Measurements from ENCODE around the gene ZFYVE27. TPM values are rescaled to one million over a fixed set of nuclear protein-coding genes. Genes with fewer than 3 reads are reported as not detected.
A peak's percentile ranks its signal among the peaks of the same experiment; 100 is the strongest.

Gene ZFYVE27
- total RNA-seq, 1 experiment from 2014 or later = 41.6 TPM

DNA sequence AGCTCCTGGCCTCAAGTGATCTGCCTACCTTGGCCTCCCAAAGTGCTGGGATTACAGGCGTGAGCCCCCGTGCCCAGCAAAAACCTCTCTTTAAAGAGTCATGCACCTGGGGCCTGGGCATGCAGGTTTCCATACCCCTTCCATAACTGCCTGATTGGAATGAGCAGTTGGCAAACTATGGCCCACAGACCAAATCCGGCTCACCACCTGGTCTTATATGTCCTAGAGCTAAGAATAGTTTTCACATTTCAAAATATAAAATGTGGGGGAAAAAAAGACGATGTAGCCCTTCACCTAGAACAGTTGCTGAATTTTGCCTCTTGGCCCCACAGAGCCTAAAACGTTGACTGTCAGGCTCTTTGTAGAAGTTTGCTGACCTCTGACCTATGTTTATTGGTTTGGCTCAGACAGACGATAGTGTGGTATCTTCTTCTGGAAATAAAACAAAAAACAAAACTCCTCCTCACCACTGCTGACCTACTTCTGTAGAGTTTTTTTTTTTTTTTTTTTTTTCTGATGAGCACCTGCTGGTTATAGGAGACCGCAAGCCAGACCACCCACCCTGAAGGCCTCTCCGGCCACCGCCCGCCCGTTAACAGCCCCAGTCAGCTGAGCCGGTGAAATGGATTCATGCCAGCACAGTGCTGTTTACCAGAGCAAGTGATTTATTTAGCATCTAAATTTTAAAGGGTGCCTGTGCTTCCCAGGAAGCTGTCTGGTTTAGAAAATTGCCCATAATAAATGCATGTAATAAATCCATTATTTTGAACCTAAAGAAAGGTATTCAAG lies 68.4 kb downstream of the ZFYVE27 start:
- ChIA-PET POLR2A (no interaction called here), CTCF (interaction anchor here (0.6 kb wide), 1 partner anchor 185 kb away, joined by 5 read pairs; no protein-coding TSS in a partner anchor)
- no peaks in the 10 kb centered on the region for H3K9me3 ChIP-seq
- Mint-ChIP-seq H3K27ac (ENCODE audit: unreplicated experiment) (no peak overlapping the region), H3K27me3 (ENCODE audit: insufficient read depth, unreplicated experiment) (no peaks in the 10 kb centered on the region), H3K36me3 (ENCODE audit: insufficient read depth, unreplicated experiment) (no peaks in the 10 kb centered on the region), H3K9me3 (ENCODE audit: unreplicated experiment) (no peaks in the 10 kb centered on the region), H3K4me1 (ENCODE audit: low read depth, unreplicated experiment) (no peaks in the 10 kb centered on the region), H3K4me3 (ENCODE audit: unreplicated experiment) (no peak overlapping the region)
- no TSS peak for BruUV-seq (replicated peaks)
- H3K4me3 ChIP-seq (ENCODE audit: low read depth, low read length) = no peak overlapping the region
- no peak for DNase-seq
- peaks cover 3% of the 10 kb centered on the region for H3K4me1 ChIP-seq
- TF ChIP-seq, protein P1, sequence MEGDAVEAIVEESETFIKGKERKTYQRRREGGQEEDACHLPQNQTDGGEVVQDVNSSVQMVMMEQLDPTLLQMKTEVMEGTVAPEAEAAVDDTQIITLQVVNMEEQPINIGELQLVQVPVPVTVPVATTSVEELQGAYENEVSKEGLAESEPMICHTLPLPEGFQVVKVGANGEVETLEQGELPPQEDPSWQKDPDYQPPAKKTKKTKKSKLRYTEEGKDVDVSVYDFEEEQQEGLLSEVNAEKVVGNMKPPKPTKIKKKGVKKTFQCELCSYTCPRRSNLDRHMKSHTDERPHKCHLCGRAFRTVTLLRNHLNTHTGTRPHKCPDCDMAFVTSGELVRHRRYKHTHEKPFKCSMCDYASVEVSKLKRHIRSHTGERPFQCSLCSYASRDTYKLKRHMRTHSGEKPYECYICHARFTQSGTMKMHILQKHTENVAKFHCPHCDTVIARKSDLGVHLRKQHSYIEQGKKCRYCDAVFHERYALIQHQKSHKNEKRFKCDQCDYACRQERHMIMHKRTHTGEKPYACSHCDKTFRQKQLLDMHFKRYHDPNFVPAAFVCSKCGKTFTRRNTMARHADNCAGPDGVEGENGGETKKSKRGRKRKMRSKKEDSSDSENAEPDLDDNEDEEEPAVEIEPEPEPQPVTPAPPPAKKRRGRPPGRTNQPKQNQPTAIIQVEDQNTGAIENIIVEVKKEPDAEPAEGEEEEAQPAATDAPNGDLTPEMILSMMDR (IDR thresholded peaks at IDR 0.05; ENCODE audit: insufficient read depth in 1 of 2, low read depth in 1 of 2, low read length in 1 of 2, severe bottlenecking in 1 of 2, unreplicated experiment in 1 of 2) = no peak
- H3K27me3 ChIP-seq (replicated peaks; ENCODE audit: control insufficient read depth, insufficient read depth, low read length) = no peaks in the 10 kb centered on the region
- intact Hi-C loops (cut with micrococcal nuclease; ENCODE audit: unreplicated experiment) = no loop called here
- no peaks in the 10 kb centered on the region for H3K36me3 ChIP-seq (ENCODE audit: control insufficient read depth, insufficient read depth, low read length)

- no peak for DNase-seq
- Histone ChIP-seq H3K9me3 (no peaks in the 10 kb centered on the region), H3K4me1 (peaks cover 10% of the 10 kb centered on the region), H3K4me3 (ENCODE audit: low read depth, low read length) (no peak overlapping the region), H3K27me3 (replicated peaks; ENCODE audit: control insufficient read depth, insufficient read depth, low read length) (no peaks in the 10 kb centered on the region), H3K36me3 (ENCODE audit: control insufficient read depth, insufficient read depth, low read length) (no peaks in the 10 kb centered on the region)
- no peaks in the 10 kb centered on the region for H3K9me3 Mint-ChIP-seq (ENCODE audit: unreplicated experiment)
- no peaks in the 10 kb centered on the region for H3K36me3 Mint-ChIP-seq (ENCODE audit: insufficient read depth, unreplicated experiment)
- ChIA-PET CTCF (interaction anchor here (0.6 kb wide), 1 partner anchor 184 kb away, joined by 5 read pairs; no protein-coding TSS in a partner anchor), POLR2A (no interaction called here)
- H3K27me3 Mint-ChIP-seq (ENCODE audit: insufficient read depth, unreplicated experiment) = no peaks in the 10 kb centered on the region
- no TSS peak for BruUV-seq (replicated peaks)
- H3K27ac Mint-ChIP-seq (ENCODE audit: unreplicated experiment) = no peak overlapping the region
- TF ChIP-seq, protein P1 (IDR thresholded peaks at IDR 0.05; ENCODE audit: insufficient read depth in 1 of 2, low read depth in 1 of 2, low read length in 1 of 2, severe bottlenecking in 1 of 2, unreplicated experiment in 1 of 2) = no peak
- no peak overlapping the region for H3K4me3 Mint-ChIP-seq (ENCODE audit: unreplicated experiment)
- H3K4me1 Mint-ChIP-seq (ENCODE audit: low read depth, unreplicated experiment) = no peaks in the 10 kb centered on the region
- intact Hi-C loops (cut with micrococcal nuclease; ENCODE audit: unreplicated experiment) = no loop called here
These were observed 69.0 kb downstream of the ZFYVE27 start for GRCh38 chr10:97805949-97806348.

DNA sequence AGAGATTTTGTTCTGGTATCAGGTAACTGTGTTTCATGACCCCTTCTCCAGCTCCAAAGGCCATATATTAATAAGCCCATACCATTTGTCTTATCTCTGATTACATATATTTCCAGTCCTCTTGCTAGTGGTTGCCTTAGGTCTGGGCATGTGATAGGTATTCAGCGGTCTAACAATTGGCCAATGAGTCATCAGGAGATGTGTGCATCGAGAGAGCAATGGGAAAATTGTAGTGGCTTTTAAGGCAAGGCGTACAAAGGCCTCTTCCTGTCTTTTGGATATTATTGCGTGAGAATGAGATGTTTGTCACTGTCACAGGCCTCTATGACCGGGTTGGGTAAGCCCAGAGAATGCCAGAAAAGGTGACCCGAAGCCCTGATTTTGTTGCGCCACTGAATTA lies 73.5 kb downstream of the ZFYVE27 start:
- BruUV-seq (replicated peaks) = no TSS peak
- H3K9me3 ChIP-seq = no peaks in the 10 kb centered on the region
- CTCF ChIA-PET = interaction anchor here (0.6 kb wide), 1 partner anchor 39 kb away, joined by 4 read pairs; no protein-coding TSS in a partner anchor
- POLR2A ChIA-PET = no interaction called here
- H3K36me3 ChIP-seq (ENCODE audit: control insufficient read depth, insufficient read depth, low read length) = no peaks in the 10 kb centered on the region
- no peaks in the 10 kb centered on the region for H3K27me3 ChIP-seq (replicated peaks; ENCODE audit: control insufficient read depth, insufficient read depth, low read length)
- Mint-ChIP-seq H3K9me3 (ENCODE audit: unreplicated experiment) (no peaks in the 10 kb centered on the region), H3K27me3 (ENCODE audit: insufficient read depth, unreplicated experiment) (no peaks in the 10 kb centered on the region), H3K27ac (ENCODE audit: unreplicated experiment) (no peak overlapping the region), H3K36me3 (ENCODE audit: insufficient read depth, unreplicated experiment) (no peaks in the 10 kb centered on the region), H3K4me1 (ENCODE audit: low read depth, unreplicated experiment) (no peaks in the 10 kb centered on the region), H3K4me3 (ENCODE audit: unreplicated experiment) (no peak overlapping the region)
- peak in 1 of 2 experiments; percentile 55 for DNase-seq
- no peak overlapping the region for H3K4me3 ChIP-seq (ENCODE audit: low read depth, low read length)
- intact Hi-C loops (cut with micrococcal nuclease; ENCODE audit: unreplicated experiment) = no loop called here
- H3K4me1 ChIP-seq = peaks cover 14% of the 10 kb centered on the region
- TF ChIP-seq, protein P1 (IDR thresholded peaks at IDR 0.05; ENCODE audit: insufficient read depth in 1 of 2, low read depth in 1 of 2, low read length in 1 of 2, severe bottlenecking in 1 of 2, unreplicated experiment in 1 of 2) = no peak

Other genes with a start within 250 kb of the ZFYVE27 start
- gene MMS19, start 238.7 kb upstream of the ZFYVE27 start, total RNA-seq (2022) = 105 and 112 TPM in 2 replicates
- gene UBTD1, start 238.2 kb upstream of the ZFYVE27 start, total RNA-seq (2022) = 11.4 and 11.7 TPM in 2 replicates
- 0.23 TPM in 1 of 2 replicates, not detected in the other for gene ANKRD2, start 164.3 kb upstream of the ZFYVE27 start, total RNA-seq (2022)
- gene HOGA1, start 152.7 kb upstream of the ZFYVE27 start, total RNA-seq (2022) = 0.50 and 0.67 TPM in 2 replicates
- not detected in 2 replicates for gene C10orf62, start 147.4 kb upstream of the ZFYVE27 start, total RNA-seq (2022)
- 9.7 and 12.6 TPM in 2 replicates for gene MORN4, start 103.6 kb upstream of the ZFYVE27 start, total RNA-seq (2022)
- 26.1 and 27.3 TPM in 2 replicates for gene PI4K2A, start 96.5 kb upstream of the ZFYVE27 start, total RNA-seq (2022)
- 16.1 and 17.1 TPM in 2 replicates for gene AVPI1, start 49.9 kb upstream of the ZFYVE27 start, total RNA-seq (2022)
- 19.6 and 22.6 TPM in 2 replicates for gene MARVELD1, start 23.4 kb upstream of the ZFYVE27 start, total RNA-seq (2022)
- gene SFRP5, start 34.9 kb downstream of the ZFYVE27 start, total RNA-seq (2022) = 1.0 and 1.1 TPM in 2 replicates
- 0.21 and 0.36 TPM in 2 replicates for gene GOLGA7B, start 112.7 kb downstream of the ZFYVE27 start, total RNA-seq (2022)